IMR-90 (cell line): ENCODE data around the gene KIAA0319L. TPM values are rescaled to one million over a fixed set of nuclear protein-coding genes. Genes with fewer than 3 reads are reported as not detected.
A peak's percentile ranks its signal among the peaks of the same experiment; 100 is the strongest.

ENCODE experiments used
- ATAC-seq: fragments of 200-7000 bp; cut with Tn5 transposase; 2 replicates; pipeline ENCODE4 v1.9.1; 2020; ENCODE audit warnings: low read depth, mild to moderate bottlenecking, moderate library complexity
- BruUV-seq: library from RNA; stranded (reverse); fragments of 400-500 nt; replicated peaks from 2 replicates; lab custom pipeline; 2021; lab: Mats Ljungman, UMichigan
- CTCF ChIA-PET: fragments of 300-600 bp; formaldehyde crosslinking; extraction: SDS; loops from one replicate; lab custom pipeline; 2021; ENCODE audit warnings: antibody characterized with exemption; lab: Yijun Ruan, JAX
- POLR2A ChIA-PET: fragments of 300-600 bp; sonication (Branson Sonifier 250); formaldehyde crosslinking; loops from one replicate; lab custom pipeline; 2022; ENCODE audit warnings: antibody characterized with exemption; ENCODE audit not compliant: unreplicated experiment; lab: Charles Lee
- DNase-seq: peaks from one replicate; pipeline ENCODE4 v3.0.0; 2013
- H2AFZ ChIP-seq: replicated peaks from 2 replicates; pipeline ENCODE3; 2013; ENCODE audit warnings: low read length, mild to moderate bottlenecking; ENCODE audit not compliant: poor library complexity
- H2AK5ac ChIP-seq: 2 replicates; pipeline ENCODE4 v1.6.1; 2013; ENCODE audit warnings: low read depth, low read length, inconsistent platforms
- H2AK9ac ChIP-seq: replicated peaks from 2 replicates; pipeline ENCODE3; 2013; ENCODE audit warnings: mild to moderate bottlenecking, low read depth, low read length, moderate library complexity; ENCODE audit not compliant: poor library complexity
- H2BK120ac ChIP-seq: 2 replicates; pipeline ENCODE4 v1.6.1; 2013; ENCODE audit warnings: low read depth, low read length, inconsistent platforms
- H2BK15ac ChIP-seq: 3 replicates; pipeline ENCODE4 v1.6.1; 2013; ENCODE audit warnings: low read depth, low read length, inconsistent platforms
- H2BK20ac ChIP-seq: 2 replicates; pipeline ENCODE4 v1.6.1; 2013; ENCODE audit warnings: low read depth, mild to moderate bottlenecking, inconsistent platforms, low read length, moderate library complexity
- H2BK5ac ChIP-seq: 2 replicates; pipeline ENCODE4 v1.6.1; 2013; ENCODE audit warnings: mild to moderate bottlenecking, low read depth, low read length, inconsistent platforms; ENCODE audit not compliant: poor library complexity, severe bottlenecking
- H3K14ac ChIP-seq: replicated peaks from 2 replicates; pipeline ENCODE4 v1.6.1; 2013; ENCODE audit warnings: low read depth, low read length, inconsistent platforms
- H3K18ac ChIP-seq: 2 replicates; pipeline ENCODE4 v1.6.1; 2013; ENCODE audit warnings: low read depth, low read length, control low read depth
- H3K23ac ChIP-seq: 2 replicates; pipeline ENCODE4 v1.6.1; 2013; ENCODE audit warnings: low read depth, low read length, inconsistent platforms
- H3K27ac ChIP-seq: 2 replicates; pipeline ENCODE4 v1.5.1; 2013; ENCODE audit warnings: mild to moderate bottlenecking, control low read depth, low read length; ENCODE audit not compliant: insufficient read depth
- H3K27me3 ChIP-seq: 2 replicates; pipeline ENCODE4 v1.6.1; 2013; ENCODE audit warnings: low read length; ENCODE audit not compliant: control insufficient read depth, insufficient read depth
- H3K36me3 ChIP-seq: 2 replicates; pipeline ENCODE4 v1.6.1; 2013; ENCODE audit warnings: low read length, mixed read lengths; ENCODE audit not compliant: control insufficient read depth, insufficient read depth
- H3K4ac ChIP-seq: 2 replicates; pipeline ENCODE4 v1.6.1; 2013; ENCODE audit warnings: low read depth, low read length, inconsistent platforms
- H3K4me1 ChIP-seq: 2 replicates; pipeline ENCODE4 v1.6.1; 2013; ENCODE audit warnings: low read length, mixed read lengths; ENCODE audit not compliant: control insufficient read depth, insufficient read depth
- H3K4me2 ChIP-seq: 2 replicates; pipeline ENCODE4 v1.6.1; 2013; ENCODE audit warnings: low read depth, mild to moderate bottlenecking, control low read depth, low read length, moderate library complexity
- H3K4me3 ChIP-seq: 2 replicates; pipeline ENCODE4 v1.5.1; 2013; ENCODE audit warnings: low read depth, mild to moderate bottlenecking, control low read depth, low read length, moderate library complexity; ENCODE audit not compliant: insufficient read depth
- H3K56ac ChIP-seq: 2 replicates; pipeline ENCODE4 v1.6.1; 2013; ENCODE audit warnings: low read length, inconsistent platforms; ENCODE audit not compliant: insufficient read depth; ENCODE audit errors: extremely low read depth
- H3K79me1 ChIP-seq, 2 experiments: 2 replicates each; pipeline ENCODE4 v1.6.1; 2013; ENCODE audit warnings: low read length in 2 of 2, inconsistent platforms in 1 of 2, low read depth in 1 of 2
- H3K9ac ChIP-seq: 2 replicates; pipeline ENCODE4 v1.6.1; 2013; ENCODE audit warnings: low read depth, low read length, control low read depth
- H3K9me1 ChIP-seq: 2 replicates; pipeline ENCODE4 v1.6.1; 2013; ENCODE audit warnings: low read length, inconsistent platforms; ENCODE audit not compliant: insufficient read depth
- H3K9me3 ChIP-seq: 2 replicates; pipeline ENCODE4 v1.6.1; 2013; ENCODE audit warnings: low read length; ENCODE audit not compliant: control insufficient read depth, insufficient read depth
- H4K20me1 ChIP-seq: 2 replicates; pipeline ENCODE4 v1.6.1; 2013; ENCODE audit warnings: low read length, inconsistent platforms; ENCODE audit not compliant: insufficient read depth
- H4K5ac ChIP-seq: 2 replicates; pipeline ENCODE4 v1.6.1; 2013; ENCODE audit warnings: mild to moderate bottlenecking, low read depth, low read length, control low read depth
- H4K8ac ChIP-seq, 2 experiments: 2 replicates each; pipeline ENCODE4 v1.6.1; 2013; ENCODE audit warnings: low read depth in 2 of 2, low read length in 2 of 2, control low read depth in 1 of 2, inconsistent platforms in 1 of 2
- H4K91ac ChIP-seq: 2 replicates; pipeline ENCODE4 v1.6.1; 2013; ENCODE audit warnings: low read depth, low read length, inconsistent platforms; ENCODE audit not compliant: insufficient read depth
- BHLHE40 ChIP-seq: fragments of 150-350 bp; IDR thresholded peaks from 2 replicates; pipeline ENCODE4 v1.6.1; 2016; ENCODE audit warnings: mild to moderate bottlenecking, low read depth, low read length
- CEBPB ChIP-seq: IDR thresholded peaks from 2 replicates; pipeline ENCODE4 v1.6.1; 2012; ENCODE audit warnings: low read depth, low read length, improper control_type of control experiment
- CTCF ChIP-seq: conservative IDR thresholded peaks from 2 replicates; pipeline ENCODE4 v1.5.1; 2012; ENCODE audit warnings: mild to moderate bottlenecking, low read depth, low read length, improper control_type of control experiment
- ELK1 ChIP-seq: fragments of 150-350 bp; IDR thresholded peaks from 2 replicates; pipeline ENCODE4 v1.6.1; 2016; ENCODE audit warnings: low read depth, mild to moderate bottlenecking, low read length, moderate library complexity, borderline replicate concordance
- FOS ChIP-seq: fragments of 150-350 bp; IDR thresholded peaks from 2 replicates; pipeline ENCODE4 v1.6.1; 2016; ENCODE audit warnings: low read depth, low read length
- MAZ ChIP-seq: IDR thresholded peaks from 2 replicates; pipeline ENCODE4 v1.6.1; 2012; ENCODE audit warnings: low read depth, mild to moderate bottlenecking, low read length, improper control_type of control experiment, moderate library complexity, borderline replicate concordance
- MXI1 ChIP-seq: IDR thresholded peaks from 2 replicates; pipeline ENCODE4 v1.6.1; 2012; ENCODE audit warnings: low read depth, mild to moderate bottlenecking, low read length, moderate library complexity, borderline replicate concordance
- NFE2L2 ChIP-seq: fragments of 150-350 bp; IDR thresholded peaks from 2 replicates; pipeline ENCODE4 v1.6.1; 2016; ENCODE audit warnings: low read depth, mild to moderate bottlenecking, low read length
- POLR2A ChIP-seq: IDR thresholded peaks from 2 replicates; pipeline ENCODE4 v1.6.1; 2012; ENCODE audit warnings: mild to moderate bottlenecking, low read depth, low read length
- RAD21 ChIP-seq: IDR thresholded peaks from 2 replicates; pipeline ENCODE4 v1.6.1; 2012; ENCODE audit warnings: low read length, improper control_type of control experiment
- RFX5 ChIP-seq: IDR thresholded peaks from 2 replicates; pipeline ENCODE4 v1.8.0; 2012; ENCODE audit warnings: low read depth, mild to moderate bottlenecking, low read length, moderate library complexity
- SMC3 ChIP-seq: fragments of 150-350 bp; IDR thresholded peaks from 2 replicates; pipeline ENCODE4 v1.6.1; 2016; ENCODE audit warnings: low read depth, mild to moderate bottlenecking, antibody characterized with exemption, low read length, moderate library complexity
- USF2 ChIP-seq: fragments of 150-350 bp; IDR thresholded peaks from 2 replicates; pipeline ENCODE4 v1.6.1; 2017; ENCODE audit warnings: mild to moderate bottlenecking, antibody characterized with exemption, low read length, low read depth
- WGBS, 2 experiments: methylation state at CpG; one replicate each; pipeline versions ENCODE4 v1.1.5 to v1.1.7; 2013; ENCODE audit warnings: missing lambda C conversion rate in 2 of 2; ENCODE audit not compliant: insufficient read length in 1 of 2; ENCODE audit errors: extremely low coverage in 2 of 2; 5-methylcytosine and 5-hydroxymethylcytosine counted together
- dilution Hi-C: fragments of 300-500 bp; cut with HindIII; formaldehyde crosslinking; loops from one replicate; pipeline ENCODE4 v1.14.3; 2018; ENCODE audit warnings: low sequenced_read_pairs; ENCODE audit not compliant: unreplicated experiment
- in situ Hi-C: fragments of 300-500 bp; cut with MboI; formaldehyde crosslinking; loops from 3 replicates; pipeline ENCODE4 v1.14.3; 2019; ENCODE audit warnings: low sequenced_read_pairs, inconsistent platforms, mixed read lengths
- intact Hi-C: fragments of 100-400 bp; cut with micrococcal nuclease; formaldehyde crosslinking; loops from 2 replicates; pipeline ENCODE4 v1.10.0; 2022
- polyA plus RNA-seq, 3 experiments: library from polyadenylated mRNA; depleted of rRNA; stranded (reverse); fragments of >200 nt; gene quantifications; 2 replicates each; pipeline ENCODE4 v1.2.3, GENCODE V29; 2012; ENCODE audit warnings: low replicate concordance in 1 of 3
- total RNA-seq: library from RNA; depleted of rRNA; stranded (reverse); fragments of >200 nt; gene quantifications from 2 replicates; pipeline ENCODE4 v1.2.3, GENCODE V29; 2012

Gene KIAA0319L
- total and polyA plus RNA-seq, 2 of the 4 experiments (the other 2 are of a cell fraction): 38.0 to 49.8 TPM

GRCh38 chr1:35449334-35450008 lies 107.7 kb downstream of the KIAA0319L start:
- Histone ChIP-seq H3K36me3 (peaks cover 15% of the 10 kb centered on the region; the same call in 1 of the 2 replicates), H3K4me1 (peaks cover 22% of the 10 kb centered on the region), H2BK120ac (peak overlapping the region; percentile 64), H3K27me3 (no peaks in the 10 kb centered on the region), H2BK15ac (peak overlapping the region; percentile 47; the same call in 1 of the 3 replicates), H2AK5ac (peak overlapping the region; percentile 65), H4K5ac (peak overlapping the region; percentile 50; the same call in 1 of the 2 replicates), H3K23ac (peak overlapping the region; percentile 28; the same call in 1 of the 2 replicates), H3K9ac (peak overlapping the region; percentile 37), H2BK5ac (peak overlapping the region; percentile 78), H3K9me1 (peaks cover 16% of the 10 kb centered on the region), H2BK20ac (peak overlapping the region; percentile 50), H3K27ac (peak overlapping the region; percentile 88; the same call in 1 of the 2 replicates), H3K4me2 (no peak overlapping the region; the same call in none of the 2 replicates), H4K8ac (peak overlapping the region; percentile 11 to 62; a peak in 2 of 4 replicates), H4K20me1 (peaks cover 4% of the 10 kb centered on the region; the same call in 1 of the 2 replicates), H3K9me3 (no peaks in the 10 kb centered on the region), H3K56ac (no peak overlapping the region; the same call in 1 of the 2 replicates), H2AFZ (peak overlapping the region; percentile 59), H3K79me1 (peaks cover 7 to 23% of the 10 kb centered on the region in 2 experiments; a peak in 3 of 4 replicates), H4K91ac (peak overlapping the region; percentile 63), H2AK9ac (peak overlapping the region; percentile 66), H3K4me3 (no peak overlapping the region), H3K14ac (peak overlapping the region; percentile 78), H3K4ac (peak overlapping the region; percentile 79), H3K18ac (peak overlapping the region; percentile 65)
- WGBS, 2 experiments: 60% methylated on average over 1 of the region's 7 CpGs; no CpG with 5 or more reads in 1 of the 2 experiments
- ChIA-PET POLR2A (no interaction called here), CTCF (interaction anchor here (1.2 to 1.4 kb wide), 2 partner anchors 112 to 115 kb away, joined by 3 to 10 read pairs; no protein-coding TSS in a partner anchor)
- peak; percentile 63 for ATAC-seq
- DNase-seq: peak; percentile 99
- BruUV-seq: no TSS peak
- dilution Hi-C loops (no loop called here), in situ Hi-C loops (loop anchor here (5.0 kb wide), 2 partner anchors 113 to 268 kb away; partner anchors contain the start of gene C1orf216), intact Hi-C loops (loop anchor here (2.0 to 5.0 kb wide), 2 partner anchors 188 to 325 kb away; no protein-coding TSS in a partner anchor)
- TF ChIP-seq FOS (peak; percentile 86), RFX5 (no peak), MAZ (no peak), MXI1 (0 out of 2 replicates have a peak, but pooled peaks have one; percentile 47), CEBPB (peak; percentile 74), SMC3 (no peak), ELK1 (no peak), RAD21 (no peak), CTCF (no peak), BHLHE40 (peak; percentile 88), NFE2L2 (peak; percentile 82), POLR2A (no peak), USF2 (peak; percentile 81)
